Embryonic facial prominence (tissue), 1 donor: ENCODE data around the gene DUT.

Source experiments
- DNase-seq: peaks from one replicate; pipeline ENCODE4 v3.0.0-alpha.2; 2016; ENCODE audit errors: extremely low spot score

The DUT gene

GRCh38 chr15:48371550-48371949, 40.3 kb downstream of the DUT start:
- no peak for DNase-seq

- DNase-seq, result no peak
Observed at GRCh38 chr15:48371961-48372360, 40.7 kb downstream of the DUT start.

- no peak for DNase-seq
Observed at GRCh38 chr15:48373821-48374451, 42.7 kb downstream of the DUT start.

GRCh38 chr15:48374472-48374871, 43.2 kb downstream of the DUT start:
- no peak for DNase-seq

- no peak for DNase-seq
Observed at GRCh38 chr15:48375767-48376166, 44.5 kb downstream of the DUT start.

GRCh38 chr15:48380198-48380597, 49.0 kb downstream of the DUT start:
- no peak for DNase-seq

DNA sequence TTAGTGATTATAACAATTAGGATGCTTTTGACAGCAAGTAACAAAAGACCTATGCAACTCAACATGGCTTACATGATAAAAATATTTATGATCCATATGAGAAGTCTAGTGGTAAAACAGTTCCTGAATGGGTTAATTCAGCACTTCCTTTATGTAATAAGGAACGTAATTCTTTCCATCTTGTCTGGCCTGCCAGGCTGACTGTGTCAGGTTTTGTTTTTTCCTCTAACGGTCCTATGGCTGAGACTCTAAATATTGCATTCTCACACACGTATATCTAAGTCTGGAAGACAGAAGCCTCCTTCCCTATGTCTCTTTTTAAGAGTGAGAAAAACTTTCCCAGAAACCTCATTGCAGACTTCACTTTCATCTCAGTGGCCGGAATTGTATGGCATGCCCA, 50.6 kb downstream of the DUT start:
- DNase-seq, result no peak

DNA sequence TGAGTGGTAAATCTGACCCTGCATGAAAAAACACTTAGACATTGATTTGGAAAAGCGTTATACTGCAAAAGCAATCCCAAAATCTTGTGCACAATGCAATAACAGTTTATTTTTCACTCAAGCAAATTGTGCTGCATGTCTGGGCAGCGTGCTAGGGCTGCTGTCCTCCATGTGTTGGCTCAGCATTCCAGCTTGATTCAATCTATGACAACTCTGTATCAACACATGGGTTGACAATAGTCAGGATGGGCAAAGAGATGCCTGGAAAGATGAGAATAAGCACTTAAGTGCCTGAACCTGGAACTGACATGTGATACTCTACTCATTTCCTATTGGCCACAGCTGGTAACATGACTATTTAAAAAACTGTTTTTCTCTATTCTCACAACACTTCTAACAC, 51.8 kb downstream of the DUT start:
- DNase-seq, result no peak

DNA sequence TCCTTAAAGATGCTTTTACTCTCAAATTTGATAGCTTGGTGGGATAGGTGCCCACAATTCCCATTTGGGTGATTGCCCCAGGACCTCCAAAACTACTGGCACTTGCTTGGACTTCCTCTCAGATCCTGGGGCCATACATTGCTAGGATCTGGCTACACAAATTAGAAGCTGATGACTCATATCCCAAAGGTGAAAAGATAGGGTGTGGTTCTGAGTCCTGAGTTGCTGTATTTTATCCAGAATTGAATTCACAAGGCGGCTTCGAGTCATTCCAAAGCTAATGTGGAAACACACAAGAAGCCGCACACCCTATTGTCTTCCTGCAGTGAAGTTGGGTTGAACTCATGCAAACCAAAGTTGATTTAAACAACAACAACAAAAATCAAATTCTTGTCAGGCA, 53.4 kb downstream of the DUT start:
- no peak for DNase-seq

DNA sequence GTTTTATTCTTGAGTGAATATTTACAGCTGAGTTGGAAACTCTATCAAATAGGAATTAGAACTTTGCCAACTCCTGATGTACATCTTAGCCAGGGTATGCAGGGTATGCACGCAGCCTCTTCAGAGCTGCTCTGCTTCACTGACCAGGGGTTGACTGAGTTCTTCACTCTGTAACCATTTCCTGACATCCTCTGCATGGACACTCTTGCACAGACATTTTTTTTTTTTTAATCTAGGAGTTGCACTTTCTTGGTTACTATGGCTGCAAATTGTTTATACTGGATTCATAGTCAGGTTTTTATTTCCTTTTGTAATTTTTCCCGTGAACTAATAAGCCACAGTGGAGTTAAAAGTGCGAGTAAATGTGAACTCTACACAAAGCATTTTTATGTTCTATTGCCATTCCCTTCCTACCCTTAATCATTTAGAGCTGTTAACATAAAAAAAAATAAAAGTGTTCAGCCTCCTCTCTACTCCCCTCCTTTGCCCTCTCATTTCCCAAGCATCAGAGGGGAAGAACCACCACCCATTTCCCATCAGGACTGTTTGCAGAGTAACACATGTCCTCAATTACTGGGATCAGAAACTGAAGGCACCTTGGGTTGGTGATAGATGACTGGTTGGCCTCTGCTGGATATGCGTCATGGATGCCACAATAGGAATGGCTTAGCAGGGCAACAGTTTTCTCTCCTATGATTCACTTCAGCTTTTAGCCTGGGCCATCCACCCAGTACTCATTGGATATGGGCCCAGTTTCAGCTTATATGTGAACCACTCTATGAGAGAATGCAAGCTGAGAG, 54.0 kb downstream of the DUT start:
- no peak for DNase-seq

DNA sequence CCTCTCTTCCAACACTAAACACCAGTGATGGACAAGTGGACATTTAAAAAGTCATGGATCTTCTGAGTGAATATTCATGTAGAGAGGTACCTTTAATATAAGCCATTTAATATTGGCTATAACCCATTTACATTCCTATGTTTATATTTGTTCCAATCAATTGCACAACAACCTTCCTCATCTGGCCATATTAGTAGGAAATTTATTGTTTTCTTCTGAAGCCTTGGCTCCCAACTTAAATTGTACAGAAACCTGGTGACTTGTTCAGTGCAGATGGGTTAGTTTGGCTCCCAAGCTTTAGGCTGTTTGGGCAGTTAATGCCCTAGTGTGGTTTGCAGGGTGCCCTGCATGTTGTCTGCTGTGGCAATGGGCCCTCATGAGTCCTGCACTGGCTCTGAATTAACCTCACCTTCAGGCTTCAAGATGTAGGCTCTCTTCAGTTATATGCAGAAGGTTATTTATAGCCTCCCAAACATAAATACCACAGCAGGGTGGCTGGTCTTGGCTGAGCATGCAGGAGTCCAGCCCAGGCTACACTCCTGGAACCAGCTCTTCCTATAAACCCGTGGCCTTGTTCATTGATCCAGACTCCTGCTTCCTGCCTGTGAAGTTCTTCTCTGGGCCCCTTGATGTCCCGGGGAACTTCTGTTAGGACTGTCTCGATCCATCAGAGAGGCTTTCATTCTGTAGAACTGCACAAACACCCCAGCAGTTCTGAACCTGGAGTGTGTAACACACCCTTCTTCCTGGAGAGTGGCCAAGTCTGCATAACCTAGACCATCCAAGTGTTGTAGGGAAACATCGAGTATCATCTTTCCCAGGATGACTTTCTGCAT, 57.0 kb downstream of the DUT start:
- DNase-seq, result no peak

DNA sequence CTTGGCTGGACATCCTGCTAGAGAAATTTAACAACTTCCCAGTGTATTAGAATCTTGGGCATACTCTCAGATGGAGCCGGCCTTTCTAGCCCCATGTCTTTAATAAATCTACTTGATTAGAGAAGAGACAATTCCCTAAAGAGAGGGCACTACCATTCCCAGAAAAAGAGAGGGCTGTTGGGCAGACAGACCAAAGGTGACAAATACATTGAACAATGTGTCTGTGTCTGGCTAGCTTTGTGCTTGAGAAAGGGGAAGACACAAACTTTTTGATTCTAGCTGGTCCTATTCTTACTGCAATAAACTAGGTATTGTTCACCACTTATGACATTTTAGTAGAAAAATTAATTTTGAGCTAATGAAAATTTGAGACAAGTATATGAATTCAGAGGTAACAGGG, 57.7 kb downstream of the DUT start:
- no peak for DNase-seq

- DNase-seq, result no peak
Observed at GRCh38 chr15:48389691-48390143, 58.5 kb downstream of the DUT start.

- DNase-seq, result no peak
Observed at GRCh38 chr15:48391950-48392349, 60.7 kb downstream of the DUT start.

DNA sequence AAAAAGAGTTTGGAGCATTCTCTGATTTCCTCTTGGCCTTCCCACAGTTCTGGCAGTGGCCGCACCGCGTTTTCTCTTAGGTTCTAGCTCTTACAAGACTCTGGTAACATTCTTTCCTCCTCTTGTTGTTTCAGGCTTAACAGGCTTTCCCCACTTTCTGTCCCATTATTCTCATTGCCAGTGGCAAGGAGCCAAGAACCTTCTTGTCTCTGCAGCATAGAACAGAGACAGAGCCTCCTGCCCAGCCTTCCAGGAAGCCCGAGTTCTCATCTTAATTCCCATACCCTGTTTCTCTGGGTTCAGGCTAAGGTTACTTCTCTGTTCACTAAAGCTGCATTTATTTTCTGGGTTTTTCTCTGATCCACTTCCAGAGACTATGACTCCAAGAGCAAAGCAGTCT, 61.1 kb downstream of the DUT start:
- no peak for DNase-seq
